ENCODE results near the gene BRD4. TPM values are rescaled to one million over a fixed set of nuclear protein-coding genes. Genes with fewer than 3 reads are reported as not detected.

BRD4 gene
- total and polyA plus RNA-seq, 2 donors (not counting 1 experiment from before 2014, with no cell fraction given): 9.9 to 20.1 TPM

GRCh38 chr19:15234431-15235130 is 97.8 kb downstream of the BRD4 start:
- Histone ChIP-seq H3K4me2 (ENCODE audit: extremely low read depth, insufficient read depth, low read length) (no peak overlapping the region), H2AFZ (ENCODE audit: low read length) (no peak overlapping the region), H3K4me1 (ENCODE audit: control insufficient read depth, extremely low read depth, insufficient read depth, low read length) (no peaks in the 10 kb centered on the region), H3K27me3 (ENCODE audit: control insufficient read depth, insufficient read depth, low read length) (no peaks in the 10 kb centered on the region), H3K79me2 (ENCODE audit: control insufficient read depth, insufficient read depth, low read length) (no peaks in the 10 kb centered on the region), H3K36me3 (ENCODE audit: control insufficient read depth, insufficient read depth, low read length) (peaks cover 13% of the 10 kb centered on the region), H3K9me3 (ENCODE audit: control insufficient read depth, insufficient read depth, low read depth, low read length) (no peaks in the 10 kb centered on the region), H3K27ac (ENCODE audit: insufficient read depth, low read length) (no peak overlapping the region), H3K9ac (ENCODE audit: insufficient read depth, low read length) (no peak overlapping the region), H4K20me1 (ENCODE audit: control insufficient read depth, extremely low read depth, insufficient read depth, low read length) (no peaks in the 10 kb centered on the region), H3K4me3 (replicated peaks in 1 of 4; ENCODE audit: control extremely low read depth in 1 of 4, insufficient read depth in 1 of 4, low read depth in 3 of 4, low read length in 4 of 4) (no peak overlapping the region)
- DNase-seq (ENCODE audit: low read depth in 2 of 2): no peak
- TF ChIP-seq CTCF (conservative IDR thresholded peaks at IDR 0.05 in 1 of 2, IDR thresholded peaks at IDR 0.05 in 1 of 2; ENCODE audit: low read depth in 1 of 2, low read length in 2 of 2) (no peak), EZH2 (IDR thresholded peaks at IDR 0.05; ENCODE audit: low read length, missing control alignments) (no peak)

- Histone ChIP-seq H3K4me2 (ENCODE audit: extremely low read depth, insufficient read depth, low read length) (no peak overlapping the region), H3K36me3 (ENCODE audit: control insufficient read depth, insufficient read depth, low read length) (no peaks in the 10 kb centered on the region), H3K9ac (ENCODE audit: insufficient read depth, low read length) (no peak overlapping the region), H2AFZ (ENCODE audit: low read length) (no peak overlapping the region), H3K27ac (ENCODE audit: insufficient read depth, low read length) (no peak overlapping the region), H3K4me3 (replicated peaks in 1 of 4; ENCODE audit: control extremely low read depth in 1 of 4, insufficient read depth in 1 of 4, low read depth in 3 of 4, low read length in 4 of 4) (no peak overlapping the region), H4K20me1 (ENCODE audit: control insufficient read depth, extremely low read depth, insufficient read depth, low read length) (no peaks in the 10 kb centered on the region), H3K9me3 (ENCODE audit: control insufficient read depth, insufficient read depth, low read depth, low read length) (no peaks in the 10 kb centered on the region), H3K4me1 (ENCODE audit: control insufficient read depth, extremely low read depth, insufficient read depth, low read length) (no peaks in the 10 kb centered on the region), H3K27me3 (ENCODE audit: control insufficient read depth, insufficient read depth, low read length) (no peaks in the 10 kb centered on the region), H3K79me2 (ENCODE audit: control insufficient read depth, insufficient read depth, low read length) (no peaks in the 10 kb centered on the region)
- DNase-seq (ENCODE audit: low read depth in 2 of 2): no peak
- TF ChIP-seq EZH2 (IDR thresholded peaks at IDR 0.05; ENCODE audit: low read length, missing control alignments): no peak
- TF ChIP-seq CTCF (conservative IDR thresholded peaks at IDR 0.05 in 1 of 2, IDR thresholded peaks at IDR 0.05 in 1 of 2; ENCODE audit: low read depth in 1 of 2, low read length in 2 of 2): no peak
These were observed 101.1 kb downstream of the BRD4 start for GRCh38 chr19:15231271-15231670.

- no peaks in the 10 kb centered on the region for H3K9me3 ChIP-seq (ENCODE audit: control insufficient read depth, insufficient read depth, low read depth, low read length)
- no peaks in the 10 kb centered on the region for H3K27me3 ChIP-seq (ENCODE audit: control insufficient read depth, insufficient read depth, low read length)
- no peaks in the 10 kb centered on the region for H4K20me1 ChIP-seq (ENCODE audit: control insufficient read depth, extremely low read depth, insufficient read depth, low read length)
- H3K4me1 ChIP-seq (ENCODE audit: control insufficient read depth, extremely low read depth, insufficient read depth, low read length): peaks cover 10% of the 10 kb centered on the region
- H3K79me2 ChIP-seq (ENCODE audit: control insufficient read depth, insufficient read depth, low read length): no peaks in the 10 kb centered on the region
- H3K4me2 ChIP-seq (ENCODE audit: extremely low read depth, insufficient read depth, low read length): no peak overlapping the region
- no peak overlapping the region for H3K27ac ChIP-seq (ENCODE audit: insufficient read depth, low read length)
- H3K4me3 ChIP-seq (replicated peaks in 1 of 4; ENCODE audit: control extremely low read depth in 1 of 4, insufficient read depth in 1 of 4, low read depth in 3 of 4, low read length in 4 of 4): no peak overlapping the region
- no peak overlapping the region for H2AFZ ChIP-seq (ENCODE audit: low read length)
- no peak for TF ChIP-seq CTCF (conservative IDR thresholded peaks at IDR 0.05 in 1 of 2, IDR thresholded peaks at IDR 0.05 in 1 of 2; ENCODE audit: low read depth in 1 of 2, low read length in 2 of 2)
- TF ChIP-seq EZH2 (IDR thresholded peaks at IDR 0.05; ENCODE audit: low read length, missing control alignments): no peak
- H3K36me3 ChIP-seq (ENCODE audit: control insufficient read depth, insufficient read depth, low read length): no peaks in the 10 kb centered on the region
- no peak overlapping the region for H3K9ac ChIP-seq (ENCODE audit: insufficient read depth, low read length)
- no peak for DNase-seq (ENCODE audit: low read depth in 2 of 2)
These were observed 105.1 kb downstream of the BRD4 start for GRCh38 chr19:15227261-15227660.

Measured in fibroblast of lung (primary cell).